ENCODE results near the gene KDM8. TPM values are rescaled to one million over a fixed set of nuclear protein-coding genes. Genes with fewer than 3 reads are reported as not detected.
"Not testable (repeated sequence)": the region's sequence is repeated elsewhere in the genome, so short reads cannot be mapped to it uniquely, and the experiment has no call there.

The KDM8 gene
- total RNA-seq, 1 experiment from 2014 or later: 3.7 TPM

GRCh38 chr16:27199235-27199586 lies 4.1 kb upstream of the KDM8 start:
- intact Hi-C loops (cut with micrococcal nuclease): no loop called here
- ChIA-PET CTCF (interaction anchor here (0.6 to 1.3 kb wide), 3 partner anchors 21 to 168 kb away, joined by 3 to 4 read pairs (median 3); no protein-coding TSS in a partner anchor), POLR2A (interaction anchor here (0.6 kb wide), 1 partner anchor 777 kb away, joined by 3 read pairs; no protein-coding TSS in a partner anchor)
- BruUV-seq (replicated peaks): no TSS peak
- peaks cover 16% of the 10 kb centered on the region for H3K4me1 Mint-ChIP-seq (ENCODE audit: insufficient read depth, unreplicated experiment)
- H3K27ac Mint-ChIP-seq (ENCODE audit: low read depth, unreplicated experiment): no peak overlapping the region
- H3K9me3 Mint-ChIP-seq (ENCODE audit: unreplicated experiment): no peaks in the 10 kb centered on the region
- DNase-seq (ENCODE audit: unreplicated experiment): no peak
- peaks cover 19% of the 10 kb centered on the region for H3K27me3 Mint-ChIP-seq (ENCODE audit: insufficient read depth, unreplicated experiment)
- no peak for TF ChIP-seq CTCF (IDR thresholded peaks at IDR 0.05; ENCODE audit: unreplicated experiment)
- H3K4me3 Mint-ChIP-seq (ENCODE audit: unreplicated experiment): no peak overlapping the region
- no peaks in the 10 kb centered on the region for H3K36me3 Mint-ChIP-seq (ENCODE audit: insufficient read depth, unreplicated experiment)

GRCh38 chr16:27199736-27200135 lies 3.6 kb upstream of the KDM8 start:
- no peak for TF ChIP-seq CTCF (IDR thresholded peaks at IDR 0.05; ENCODE audit: unreplicated experiment)
- CTCF ChIA-PET: interaction anchor here (1.0 to 1.3 kb wide), 2 partner anchors 48 to 168 kb away, joined by 3 read pairs; no protein-coding TSS in a partner anchor
- Mint-ChIP-seq H3K4me1 (ENCODE audit: insufficient read depth, unreplicated experiment) (peaks cover 19% of the 10 kb centered on the region), H3K36me3 (ENCODE audit: insufficient read depth, unreplicated experiment) (no peaks in the 10 kb centered on the region), H3K4me3 (ENCODE audit: unreplicated experiment) (no peak overlapping the region), H3K27me3 (ENCODE audit: insufficient read depth, unreplicated experiment) (peaks cover 19% of the 10 kb centered on the region), H3K27ac (ENCODE audit: low read depth, unreplicated experiment) (no peak overlapping the region), H3K9me3 (ENCODE audit: unreplicated experiment) (no peaks in the 10 kb centered on the region)
- intact Hi-C loops (cut with micrococcal nuclease): no loop called here
- BruUV-seq (replicated peaks): no TSS peak
- no peak for DNase-seq (ENCODE audit: unreplicated experiment)
- POLR2A ChIA-PET: no interaction called here

DNA sequence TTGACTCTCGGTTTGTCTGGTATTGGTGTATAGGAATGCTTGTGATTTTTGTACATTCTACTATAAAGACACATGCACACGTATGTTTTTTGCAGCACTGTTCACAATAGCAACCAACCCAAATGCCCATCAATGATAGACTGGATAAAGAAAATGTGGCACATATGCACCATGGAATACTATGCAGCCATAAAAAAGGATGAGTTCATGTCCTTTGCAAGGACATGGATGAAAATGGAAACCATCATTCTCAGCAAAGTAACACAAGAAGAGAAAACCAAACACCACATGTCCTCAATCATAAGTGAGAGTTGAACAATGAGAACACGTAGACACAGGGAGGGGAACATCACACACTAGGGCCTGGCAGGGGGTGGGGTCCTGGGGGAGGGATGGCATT lies 2.4 kb upstream of the KDM8 start:
- peaks cover 19% of the 10 kb centered on the region for H3K27me3 Mint-ChIP-seq (ENCODE audit: insufficient read depth, unreplicated experiment)
- POLR2A ChIA-PET; DNase-seq (ENCODE audit: unreplicated experiment); H3K4me3 Mint-ChIP-seq (ENCODE audit: unreplicated experiment); intact Hi-C loops (cut with micrococcal nuclease); H3K27ac Mint-ChIP-seq (ENCODE audit: low read depth, unreplicated experiment); H3K9me3 Mint-ChIP-seq (ENCODE audit: unreplicated experiment); H3K36me3 Mint-ChIP-seq (ENCODE audit: insufficient read depth, unreplicated experiment); H3K4me1 Mint-ChIP-seq (ENCODE audit: insufficient read depth, unreplicated experiment); BruUV-seq (replicated peaks); CTCF ChIA-PET: not testable (repeated sequence)

GRCh38 chr16:27202923-27203506 lies 311 bp upstream of the KDM8 start:
- no peak for DNase-seq (ENCODE audit: unreplicated experiment)
- POLR2A ChIA-PET: interaction anchor here (0.6 to 2.0 kb wide), 14 partner anchors 9 to 1944 kb away, joined by 3 to 11 read pairs (median 4); partner anchors contain the start of gene NSMCE1
- no peak for TF ChIP-seq CTCF (IDR thresholded peaks at IDR 0.05; ENCODE audit: unreplicated experiment)
- H3K4me1 Mint-ChIP-seq (ENCODE audit: insufficient read depth, unreplicated experiment): peaks cover 10% of the 10 kb centered on the region
- no peaks in the 10 kb centered on the region for H3K9me3 Mint-ChIP-seq (ENCODE audit: unreplicated experiment)
- BruUV-seq (replicated peaks): TSS peak; percentile 82
- peak overlapping the region; percentile 95 for H3K4me3 Mint-ChIP-seq (ENCODE audit: unreplicated experiment)
- intact Hi-C loops (cut with micrococcal nuclease): loop anchor here (1.0 to 2.0 kb wide), 2 partner anchors 28 to 48 kb away; no protein-coding TSS in a partner anchor
- H3K36me3 Mint-ChIP-seq (ENCODE audit: insufficient read depth, unreplicated experiment): no peaks in the 10 kb centered on the region
- H3K27me3 Mint-ChIP-seq (ENCODE audit: insufficient read depth, unreplicated experiment): peaks cover 5% of the 10 kb centered on the region
- H3K27ac Mint-ChIP-seq (ENCODE audit: low read depth, unreplicated experiment): peak overlapping the region; percentile 100
- CTCF ChIA-PET: interaction anchor here (1.2 to 2.9 kb wide), 5 partner anchors 31 to 165 kb away, joined by 3 to 14 read pairs (median 6); no protein-coding TSS in a partner anchor
